Amniotic epithelial cell (primary cell): ENCODE results near the gene XAB2.
"Not testable (repeated sequence)": the region's sequence is repeated elsewhere in the genome, so short reads cannot be mapped to it uniquely, and the experiment has no call there.

Source experiments
- DNase-seq: peaks from one replicate; pipeline ENCODE4 v3.0.0-alpha.2; 2010; ENCODE audit warnings: low read depth

XAB2 gene

DNA sequence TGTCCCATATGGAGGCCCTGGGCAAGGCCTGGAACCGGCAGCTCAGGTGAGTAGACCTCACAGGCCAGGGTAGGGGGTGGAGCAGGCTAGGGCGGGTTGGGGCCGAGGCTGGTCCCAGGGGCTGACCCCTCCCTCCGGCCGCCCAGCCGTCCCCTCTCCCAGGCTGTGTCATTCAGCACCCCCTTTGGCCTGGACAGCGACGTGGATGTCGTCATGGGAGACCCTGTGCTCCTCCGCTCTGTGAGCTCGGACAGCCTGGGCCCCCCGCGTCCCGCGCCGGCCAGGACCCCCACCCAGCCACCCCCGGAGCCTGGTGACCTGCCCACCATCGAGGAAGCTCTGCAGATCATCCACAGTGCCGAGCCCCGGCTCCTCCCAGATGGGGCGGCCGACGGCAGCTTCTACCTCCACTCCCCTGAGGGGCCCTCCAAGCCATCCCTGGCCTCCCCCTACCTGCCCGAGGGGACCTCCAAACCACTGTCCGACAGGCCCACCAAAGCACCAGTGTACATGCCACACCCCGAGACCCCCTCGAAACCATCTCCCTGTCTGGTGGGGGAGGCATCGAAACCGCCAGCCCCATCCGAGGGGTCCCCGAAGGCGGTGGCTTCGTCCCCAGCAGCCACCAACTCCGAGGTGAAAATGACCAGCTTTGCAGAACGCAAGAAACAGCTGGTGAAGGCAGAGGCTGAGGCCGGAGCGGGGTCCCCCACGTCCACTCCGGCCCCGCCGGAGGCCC is 17.6 kb downstream of the XAB2 start:
- no peak for DNase-seq

GRCh38 chr19:7610491-7611240 is 18.7 kb downstream of the XAB2 start:
- DNase-seq = no peak

- DNase-seq = no peak
These were observed 21.3 kb downstream of the XAB2 start for GRCh38 chr19:7607874-7608560.

- no peak for DNase-seq
These were observed 22.0 kb downstream of the XAB2 start for GRCh38 chr19:7607212-7607873.

DNA sequence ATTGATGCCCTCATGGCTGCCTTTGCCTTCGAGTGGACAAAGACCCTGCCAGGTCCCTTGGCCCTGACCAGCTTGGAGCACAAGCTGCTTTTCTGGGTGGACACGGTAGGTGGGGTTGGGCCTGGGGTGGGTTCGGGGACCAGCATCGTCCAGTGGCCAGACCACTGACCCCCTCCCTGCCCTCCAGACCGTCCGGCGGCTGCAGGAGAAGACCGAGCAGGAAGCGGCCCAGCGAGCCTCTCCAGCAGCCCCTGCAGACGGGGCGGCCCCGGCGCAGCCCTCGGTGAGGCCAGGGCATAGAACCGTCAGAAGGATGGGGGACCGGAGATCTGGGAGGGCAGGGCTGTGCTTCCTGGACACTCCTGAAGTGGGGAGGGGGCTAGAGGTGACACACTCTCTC is 23.1 kb downstream of the XAB2 start:
- DNase-seq = no peak

DNA sequence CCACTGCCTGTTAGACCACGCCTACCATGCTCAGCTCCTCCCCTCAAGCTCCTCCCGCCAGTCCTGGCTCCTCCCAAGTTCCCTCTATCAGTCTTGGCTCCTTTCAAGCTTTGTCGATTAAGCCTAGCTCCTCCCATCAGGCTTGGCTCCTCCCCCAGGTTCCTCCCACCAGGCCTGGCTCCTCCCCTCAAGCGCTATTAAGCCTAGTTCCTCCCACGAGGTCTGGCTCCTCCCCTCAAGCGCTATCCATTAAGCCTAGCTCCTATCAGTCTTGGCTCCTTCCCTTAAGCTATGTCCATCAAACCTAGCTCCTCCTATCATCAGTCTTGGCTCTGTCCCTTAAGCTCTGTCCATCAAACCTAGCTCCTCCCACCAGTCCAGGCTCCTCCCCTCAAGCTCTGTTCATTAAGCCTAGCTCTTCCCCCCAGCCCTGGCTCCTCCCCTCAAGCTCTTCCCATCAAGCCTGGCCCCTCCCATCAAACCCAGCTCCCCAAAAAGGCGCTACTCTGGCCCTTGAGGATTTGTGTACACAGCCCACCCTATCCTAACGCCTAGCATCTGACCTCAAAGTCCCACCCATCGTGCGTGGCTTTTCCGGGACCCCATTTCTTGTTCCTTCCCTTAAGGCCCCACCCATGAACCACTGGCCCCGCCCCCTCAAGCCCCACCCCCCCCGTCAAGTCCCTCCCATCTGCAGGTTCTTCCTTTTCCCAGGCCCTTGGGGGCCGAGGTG is 23.7 kb downstream of the XAB2 start:
- peak; percentile 35 for DNase-seq

DNA sequence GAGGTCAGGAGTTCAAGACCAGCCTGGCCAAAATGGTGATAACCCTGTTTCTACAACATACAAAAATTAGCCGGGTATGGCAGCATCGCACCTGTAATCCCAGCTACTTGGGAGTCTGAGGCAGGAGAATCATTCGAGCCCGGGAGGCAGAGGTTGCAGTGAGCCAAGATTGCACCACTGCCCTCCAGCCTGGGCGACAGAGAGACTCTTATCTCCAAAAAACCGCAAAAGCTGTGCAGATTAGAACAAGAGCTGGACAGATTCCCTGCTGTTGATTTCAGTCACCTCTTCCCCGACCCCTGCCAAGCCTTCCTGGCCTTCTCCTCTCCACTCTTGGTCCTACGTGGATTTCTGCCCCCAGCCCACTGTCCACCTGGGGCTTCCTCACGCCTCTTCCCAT is 25.4 kb downstream of the XAB2 start:
- peak; percentile 30 for DNase-seq

DNA sequence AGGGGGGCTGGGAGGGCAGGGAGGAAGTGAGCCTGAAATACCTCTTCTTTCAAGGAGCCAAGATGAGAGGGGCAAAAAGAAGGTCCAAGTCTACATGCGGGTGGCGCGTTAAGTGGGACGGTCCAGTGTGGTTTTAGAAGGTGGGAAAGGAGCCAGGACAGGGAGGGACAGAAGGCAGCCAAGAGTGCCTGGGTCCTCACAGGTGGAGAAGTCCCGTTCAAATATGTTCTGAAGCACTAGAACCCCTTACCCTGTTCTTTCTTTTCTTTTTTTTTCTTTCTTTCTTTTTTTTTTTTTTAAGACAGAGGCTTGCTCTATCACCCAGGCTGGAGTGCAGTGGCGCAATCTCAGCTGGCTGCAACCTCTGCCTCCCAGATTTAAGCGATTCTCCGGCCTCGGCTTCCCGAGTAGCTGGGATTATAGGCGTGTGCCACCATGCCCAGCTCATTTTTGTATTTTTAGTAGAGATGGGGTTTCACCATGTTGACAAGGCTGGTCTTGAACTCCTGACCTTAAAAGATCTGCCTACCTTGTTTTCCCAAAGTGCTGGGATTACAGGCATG is 26.3 kb downstream of the XAB2 start:
- DNase-seq = peak; percentile 7

DNA sequence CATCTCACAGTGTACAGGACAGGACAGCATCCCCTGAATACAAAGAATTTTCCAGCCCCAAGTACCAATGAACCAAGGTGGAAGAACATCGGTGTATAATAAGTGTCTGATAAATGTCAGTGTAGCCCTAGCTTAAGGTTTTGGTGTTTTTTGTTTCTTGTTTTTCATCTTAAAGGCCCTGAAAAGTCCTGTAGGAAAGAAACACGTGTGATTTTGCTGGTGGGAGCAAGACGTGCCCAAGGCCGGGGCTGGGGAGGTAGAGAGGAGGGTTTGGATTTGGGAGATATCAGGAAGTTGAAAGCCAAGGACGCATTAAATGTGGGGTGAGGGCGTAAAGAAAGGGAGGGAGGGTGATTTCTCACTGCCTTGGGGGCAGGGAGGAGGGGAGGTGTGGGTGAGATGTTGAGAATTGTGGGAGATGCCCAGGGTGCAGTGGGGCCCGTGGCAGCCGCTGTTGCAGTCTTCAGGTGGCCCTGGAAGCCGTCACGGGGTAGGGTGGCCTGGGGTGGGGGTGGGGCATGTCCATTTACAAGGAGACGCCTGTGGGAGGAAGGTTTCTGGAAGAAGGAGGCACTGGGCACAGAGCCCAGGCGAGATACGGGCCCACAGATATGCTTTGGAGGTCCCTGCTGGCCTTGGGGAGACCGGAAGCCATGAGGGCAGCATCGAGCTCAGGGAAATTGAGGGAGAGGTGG is 27.0 kb downstream of the XAB2 start:
- peak; percentile 66 for DNase-seq

DNA sequence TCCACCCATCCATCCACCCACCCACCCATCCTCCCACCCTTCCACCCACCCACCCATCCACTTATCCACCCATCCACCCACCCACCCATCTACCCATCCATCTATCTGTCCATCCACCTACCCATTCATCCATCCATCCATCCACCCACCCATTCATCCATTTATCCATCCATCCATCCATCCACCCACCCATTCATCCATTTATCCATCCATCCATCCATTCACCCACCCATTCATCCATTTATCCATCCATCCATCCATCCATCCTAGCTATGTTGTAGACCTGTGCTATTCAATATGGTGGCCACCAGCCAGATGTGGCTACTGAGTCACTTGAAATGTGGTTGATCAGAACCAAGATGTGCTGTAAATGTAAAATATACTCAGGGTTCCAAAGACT is 28.6 kb downstream of the XAB2 start:
- no peak for DNase-seq

DNA sequence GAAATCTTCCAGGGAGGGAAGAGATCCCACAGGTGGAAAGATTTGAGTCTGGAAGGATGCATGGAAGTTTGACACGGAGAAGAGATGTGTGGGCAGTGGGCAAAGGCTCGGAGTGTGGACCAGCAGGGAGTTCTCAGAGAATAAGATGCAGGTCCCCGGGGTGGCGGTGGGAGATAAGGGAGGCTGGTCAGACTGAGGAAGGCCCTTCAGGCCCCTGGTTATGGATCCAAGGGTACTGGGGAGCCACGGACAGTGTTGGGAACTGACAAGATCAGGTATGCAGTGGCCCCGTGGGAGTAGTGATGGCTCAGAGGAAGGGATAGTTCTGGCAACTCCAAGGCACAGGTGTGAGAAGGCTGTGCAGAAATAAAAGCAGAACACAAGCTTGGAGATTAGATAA is 31.2 kb downstream of the XAB2 start:
- DNase-seq = no peak

DNA sequence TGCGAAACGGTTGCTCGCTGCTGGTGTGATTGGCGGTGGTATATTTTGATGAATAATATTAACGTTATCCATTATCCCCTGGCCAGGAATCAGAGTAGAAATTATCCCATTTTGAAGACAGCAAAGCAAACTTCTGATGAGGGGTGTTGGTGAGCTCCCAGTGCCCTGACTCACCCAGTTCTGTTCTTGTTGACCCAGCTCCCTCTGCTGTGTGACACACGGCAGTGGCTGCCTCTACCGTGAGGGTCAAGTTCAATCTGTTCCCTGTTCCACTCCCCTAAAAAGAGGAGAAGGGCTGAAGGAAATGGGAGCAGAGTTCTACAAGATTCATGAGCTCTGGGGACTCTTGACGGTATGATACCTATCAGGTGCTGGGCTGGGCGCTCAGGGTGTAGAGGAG is 31.7 kb downstream of the XAB2 start:
- DNase-seq = no peak

- DNase-seq = no peak
These were observed 33.0 kb downstream of the XAB2 start for GRCh38 chr19:7596211-7596937.

- DNase-seq = no peak
These were observed 33.7 kb downstream of the XAB2 start, which contains the start of gene CAMSAP3 for GRCh38 chr19:7595466-7596133. Gene CAMSAP3, plus strand, starts transcription at chr19:7595863. Its CDS starts 140 bp downstream, at chr19:7596003.

GRCh38 chr19:7590256-7590655 is 39.1 kb downstream of the XAB2 start:
- DNase-seq = no peak

DNA sequence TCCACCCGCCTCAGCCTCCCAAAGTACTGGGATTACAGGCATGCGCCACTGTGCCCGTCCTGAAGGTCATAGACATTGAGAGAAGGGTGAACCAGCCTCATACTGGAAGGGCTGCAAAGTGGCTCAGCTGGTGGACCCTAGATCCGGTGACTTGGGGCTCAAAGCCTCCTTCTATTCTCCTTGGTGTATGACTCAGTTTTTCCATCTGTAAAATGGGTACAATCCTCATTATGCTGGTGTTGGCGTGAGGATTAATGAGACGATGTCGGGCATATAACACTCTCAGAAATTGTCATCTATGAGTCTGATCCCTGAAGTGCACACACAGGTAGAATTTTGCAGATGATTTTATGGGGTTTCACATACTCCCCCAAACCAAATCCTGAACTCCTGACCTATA is 39.5 kb downstream of the XAB2 start:
- DNase-seq = no peak

DNA sequence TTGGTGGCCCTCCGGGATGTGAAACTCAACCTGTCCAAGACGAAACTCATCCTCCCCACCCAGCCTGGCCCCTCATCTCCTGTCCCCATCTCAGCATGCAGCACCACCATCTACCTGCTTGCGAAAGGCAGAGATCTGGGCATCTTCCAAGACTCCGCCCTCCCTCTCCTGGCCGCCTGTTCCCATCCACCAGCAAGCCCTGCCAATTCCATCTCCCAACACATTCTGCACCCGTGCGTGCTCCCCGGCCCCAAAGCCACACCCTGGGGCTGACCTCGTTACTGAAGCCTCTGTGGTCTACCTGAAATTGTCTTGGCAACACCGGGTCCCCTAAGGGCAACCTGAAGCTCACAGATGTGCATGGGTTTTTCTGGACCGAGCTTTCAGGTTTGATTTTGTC is 46.9 kb downstream of the XAB2 start:
- DNase-seq = no peak

DNA sequence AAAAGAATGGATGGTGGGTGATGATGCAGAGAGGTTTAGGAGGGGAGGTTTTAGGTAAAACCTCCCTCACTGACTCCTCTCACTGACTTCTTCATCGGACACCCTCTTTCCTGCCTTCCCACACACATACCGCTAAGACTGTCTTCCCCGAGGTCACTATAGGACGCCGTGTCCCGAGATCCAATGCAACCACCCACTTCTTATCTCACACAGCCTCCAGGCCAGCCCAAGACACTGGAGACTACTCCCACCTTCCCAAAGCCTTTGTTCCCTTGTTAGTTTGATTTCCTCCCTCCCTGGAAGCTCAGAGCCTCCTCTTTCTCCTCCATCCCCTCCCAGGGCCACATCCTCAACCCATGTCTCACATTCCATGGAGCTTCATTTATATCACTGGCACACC is 50.2 kb downstream of the XAB2 start:
- no peak for DNase-seq

- no peak for DNase-seq
These were observed 51.2 kb downstream of the XAB2 start for GRCh38 chr19:7578127-7578526.

DNA sequence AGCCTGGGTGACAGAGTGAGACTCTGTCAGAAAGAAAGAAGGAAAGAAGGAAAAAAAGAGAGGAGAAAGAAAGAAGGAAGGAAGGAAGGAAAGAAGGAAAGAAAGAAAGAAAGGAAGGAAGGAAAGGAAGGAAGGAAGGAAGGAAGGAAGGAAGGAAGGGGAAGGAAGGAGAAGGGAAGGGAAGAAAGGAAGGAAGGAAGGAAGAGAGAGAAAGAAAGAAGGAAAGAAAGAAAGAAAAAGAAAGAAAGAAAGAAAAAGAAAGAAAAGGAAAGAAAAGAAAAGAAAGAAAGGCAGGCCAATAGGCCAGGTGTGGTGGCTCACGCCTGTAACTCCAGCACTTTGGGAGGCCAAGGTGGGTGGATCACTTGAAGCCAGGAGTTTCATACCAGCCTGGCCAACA is 51.9 kb downstream of the XAB2 start:
- DNase-seq = not testable (repeated sequence)
